Liver (tissue), 3 donors: Measurements from ENCODE around the gene LASP1.

Source experiments
- TF ChIP-seq, protein P1 (sequence below): fragments of 150-350 bp; IDR thresholded peaks from 2 replicates; pipeline ENCODE4 v1.5.1; 2017; ENCODE audit warnings: improper control_type of control experiment, low read depth, low read length; ENCODE audit not compliant: missing input control
- TF ChIP-seq, protein P2 (sequence below): IDR thresholded peaks from 2 replicates; pipeline ENCODE4 v1.6.1; 2016; ENCODE audit warnings: antibody characterized with exemption
- TF ChIP-seq, protein P3 (sequence below): IDR thresholded peaks from 2 replicates; pipeline ENCODE4 v1.6.1; 2016; ENCODE audit warnings: antibody characterized with exemption, mild to moderate bottlenecking
- donor health status: healthy.
- donor health status: healthy.

DNA sequence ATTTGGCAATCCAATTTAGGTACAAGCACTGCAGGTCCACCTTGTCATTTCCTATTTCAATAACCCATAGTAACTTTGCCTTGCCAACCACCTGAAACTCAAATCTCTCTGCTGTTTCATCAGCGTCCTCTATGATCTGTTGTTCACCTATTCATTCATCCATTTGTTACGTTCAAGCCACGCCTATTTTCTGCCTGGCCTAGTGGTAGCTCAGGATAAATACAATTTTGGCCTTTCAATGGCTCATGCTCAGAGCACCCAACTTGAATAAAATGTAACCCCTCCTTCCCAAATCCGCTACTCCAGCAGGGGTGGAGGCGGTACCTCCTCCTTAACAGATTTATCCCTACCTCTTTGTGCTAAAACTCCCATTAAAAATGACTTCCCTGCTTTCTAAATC lies 100.9 kb downstream of the LASP1 start:
- TF ChIP-seq, protein P1, sequence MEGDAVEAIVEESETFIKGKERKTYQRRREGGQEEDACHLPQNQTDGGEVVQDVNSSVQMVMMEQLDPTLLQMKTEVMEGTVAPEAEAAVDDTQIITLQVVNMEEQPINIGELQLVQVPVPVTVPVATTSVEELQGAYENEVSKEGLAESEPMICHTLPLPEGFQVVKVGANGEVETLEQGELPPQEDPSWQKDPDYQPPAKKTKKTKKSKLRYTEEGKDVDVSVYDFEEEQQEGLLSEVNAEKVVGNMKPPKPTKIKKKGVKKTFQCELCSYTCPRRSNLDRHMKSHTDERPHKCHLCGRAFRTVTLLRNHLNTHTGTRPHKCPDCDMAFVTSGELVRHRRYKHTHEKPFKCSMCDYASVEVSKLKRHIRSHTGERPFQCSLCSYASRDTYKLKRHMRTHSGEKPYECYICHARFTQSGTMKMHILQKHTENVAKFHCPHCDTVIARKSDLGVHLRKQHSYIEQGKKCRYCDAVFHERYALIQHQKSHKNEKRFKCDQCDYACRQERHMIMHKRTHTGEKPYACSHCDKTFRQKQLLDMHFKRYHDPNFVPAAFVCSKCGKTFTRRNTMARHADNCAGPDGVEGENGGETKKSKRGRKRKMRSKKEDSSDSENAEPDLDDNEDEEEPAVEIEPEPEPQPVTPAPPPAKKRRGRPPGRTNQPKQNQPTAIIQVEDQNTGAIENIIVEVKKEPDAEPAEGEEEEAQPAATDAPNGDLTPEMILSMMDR, result no peak
- TF ChIP-seq, protein P2, sequence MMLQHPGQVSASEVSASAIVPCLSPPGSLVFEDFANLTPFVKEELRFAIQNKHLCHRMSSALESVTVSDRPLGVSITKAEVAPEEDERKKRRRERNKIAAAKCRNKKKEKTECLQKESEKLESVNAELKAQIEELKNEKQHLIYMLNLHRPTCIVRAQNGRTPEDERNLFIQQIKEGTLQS, result no peak
- TF ChIP-seq, protein P3, sequence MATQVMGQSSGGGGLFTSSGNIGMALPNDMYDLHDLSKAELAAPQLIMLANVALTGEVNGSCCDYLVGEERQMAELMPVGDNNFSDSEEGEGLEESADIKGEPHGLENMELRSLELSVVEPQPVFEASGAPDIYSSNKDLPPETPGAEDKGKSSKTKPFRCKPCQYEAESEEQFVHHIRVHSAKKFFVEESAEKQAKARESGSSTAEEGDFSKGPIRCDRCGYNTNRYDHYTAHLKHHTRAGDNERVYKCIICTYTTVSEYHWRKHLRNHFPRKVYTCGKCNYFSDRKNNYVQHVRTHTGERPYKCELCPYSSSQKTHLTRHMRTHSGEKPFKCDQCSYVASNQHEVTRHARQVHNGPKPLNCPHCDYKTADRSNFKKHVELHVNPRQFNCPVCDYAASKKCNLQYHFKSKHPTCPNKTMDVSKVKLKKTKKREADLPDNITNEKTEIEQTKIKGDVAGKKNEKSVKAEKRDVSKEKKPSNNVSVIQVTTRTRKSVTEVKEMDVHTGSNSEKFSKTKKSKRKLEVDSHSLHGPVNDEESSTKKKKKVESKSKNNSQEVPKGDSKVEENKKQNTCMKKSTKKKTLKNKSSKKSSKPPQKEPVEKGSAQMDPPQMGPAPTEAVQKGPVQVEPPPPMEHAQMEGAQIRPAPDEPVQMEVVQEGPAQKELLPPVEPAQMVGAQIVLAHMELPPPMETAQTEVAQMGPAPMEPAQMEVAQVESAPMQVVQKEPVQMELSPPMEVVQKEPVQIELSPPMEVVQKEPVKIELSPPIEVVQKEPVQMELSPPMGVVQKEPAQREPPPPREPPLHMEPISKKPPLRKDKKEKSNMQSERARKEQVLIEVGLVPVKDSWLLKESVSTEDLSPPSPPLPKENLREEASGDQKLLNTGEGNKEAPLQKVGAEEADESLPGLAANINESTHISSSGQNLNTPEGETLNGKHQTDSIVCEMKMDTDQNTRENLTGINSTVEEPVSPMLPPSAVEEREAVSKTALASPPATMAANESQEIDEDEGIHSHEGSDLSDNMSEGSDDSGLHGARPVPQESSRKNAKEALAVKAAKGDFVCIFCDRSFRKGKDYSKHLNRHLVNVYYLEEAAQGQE, result no peak
